ENCODE data around the gene SNTB2.
"Not testable (repeated sequence)": the region's sequence is repeated elsewhere in the genome, so short reads cannot be mapped to it uniquely, and the experiment has no call there.

SNTB2 gene

DNA sequence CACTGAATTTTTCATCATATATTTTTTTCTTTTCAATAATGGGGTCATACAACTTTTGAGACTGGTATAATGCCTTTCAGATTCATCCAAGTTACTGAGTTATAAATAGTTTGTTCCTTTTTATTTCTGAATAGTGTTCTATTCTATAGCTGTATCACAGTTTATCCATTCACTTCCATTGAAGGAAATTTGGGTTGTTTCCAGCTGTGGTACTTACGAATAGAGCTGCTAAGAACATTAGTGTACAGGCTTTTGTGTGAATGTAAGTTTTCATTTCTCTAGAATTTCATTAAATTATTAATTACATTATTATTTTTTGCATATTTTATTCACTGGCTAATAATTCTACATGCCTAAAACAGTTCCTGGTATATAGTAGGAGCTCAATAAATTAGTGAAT is 52.9 kb downstream of the SNTB2 start:
- no peak for DNase-seq

GRCh38 chr16:69240331-69240730 is 53.4 kb downstream of the SNTB2 start:
- no peak for DNase-seq

GRCh38 chr16:69241926-69242325 is 55.0 kb downstream of the SNTB2 start:
- DNase-seq, result no peak

GRCh38 chr16:69243479-69243878 is 56.5 kb downstream of the SNTB2 start:
- DNase-seq, result no peak

- DNase-seq, result no peak
Measured at GRCh38 chr16:69244336-69244735, 57.4 kb downstream of the SNTB2 start.

DNA sequence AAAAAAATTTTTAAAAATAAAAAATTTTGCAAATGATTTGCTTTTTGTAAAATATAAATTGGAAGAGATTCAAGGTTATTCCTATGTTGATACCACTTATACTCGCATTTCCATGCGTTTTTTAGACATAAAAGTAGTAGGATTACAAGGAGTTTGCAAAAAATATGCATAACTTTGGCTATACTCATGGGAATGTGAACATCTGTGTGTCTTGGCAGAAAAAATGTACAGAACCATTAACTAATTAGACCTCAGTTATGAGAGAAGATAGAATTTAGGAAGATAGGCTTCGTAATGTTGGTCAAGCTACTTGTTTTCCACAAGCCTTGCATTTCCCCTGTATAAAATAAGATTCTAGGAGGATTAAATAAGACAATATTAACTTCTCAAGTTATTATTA is 63.1 kb downstream of the SNTB2 start:
- DNase-seq, result no peak

GRCh38 chr16:69253870-69254341 is 66.9 kb downstream of the SNTB2 start:
- no peak for DNase-seq

DNA sequence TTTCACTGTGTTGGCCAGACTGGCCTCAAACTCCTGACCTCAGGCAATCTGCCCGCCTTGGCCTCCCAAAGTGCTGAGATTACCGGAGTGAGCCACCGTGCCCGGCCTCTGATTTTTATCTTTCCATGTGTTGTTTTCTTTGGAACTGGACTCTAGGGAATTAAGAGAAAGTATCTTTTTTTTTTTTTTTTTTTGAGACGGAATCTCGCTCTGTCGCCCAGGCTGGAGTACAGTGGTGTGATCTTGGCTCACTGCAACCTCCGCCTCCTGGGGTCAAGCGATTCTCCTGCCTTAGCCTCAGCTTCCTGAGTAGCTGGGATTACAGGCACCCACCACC is 72.4 kb downstream of the SNTB2 start:
- DNase-seq, result not testable (repeated sequence)

- no peak for DNase-seq
Measured at GRCh38 chr16:69260019-69260418, 73.1 kb downstream of the SNTB2 start.

GRCh38 chr16:69260506-69260905 is 73.5 kb downstream of the SNTB2 start:
- DNase-seq, result no peak

DNA sequence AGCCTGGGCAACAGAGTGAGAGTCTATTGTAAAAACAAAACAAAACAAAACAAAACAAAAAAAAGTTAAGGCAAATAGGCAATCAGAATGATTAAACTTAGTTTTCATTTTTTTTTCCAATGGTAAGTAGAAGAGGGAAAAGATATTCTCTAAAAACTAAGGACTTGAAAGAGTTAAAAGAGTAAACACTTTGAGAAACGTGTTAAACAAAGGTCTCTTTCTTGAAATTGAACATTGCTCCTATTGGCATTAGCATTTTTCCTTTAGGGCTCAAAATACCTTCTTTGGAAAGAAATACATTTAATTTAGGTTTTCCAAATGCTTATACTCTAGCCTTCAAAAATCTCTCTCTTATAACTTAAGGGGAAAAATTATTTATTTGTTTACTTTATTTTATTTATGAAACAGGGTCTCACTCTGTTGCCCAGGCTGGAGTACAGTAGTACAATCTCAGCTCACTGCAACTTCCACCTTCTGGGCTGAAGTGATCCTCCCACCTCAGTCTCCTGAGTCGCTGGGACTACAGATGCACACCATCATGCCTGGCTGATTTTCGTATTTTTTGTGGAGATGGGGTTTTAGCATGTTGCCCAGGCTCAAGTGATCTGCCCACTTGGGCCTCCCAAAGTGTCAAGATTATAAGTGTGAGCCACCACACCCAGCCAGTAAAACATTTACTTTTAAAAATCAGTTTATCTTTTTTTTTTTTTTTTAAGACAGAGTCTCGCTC is 79.5 kb downstream of the SNTB2 start:
- DNase-seq, result no peak

GRCh38 chr16:69267633-69268032 is 80.7 kb downstream of the SNTB2 start:
- no peak for DNase-seq

DNA sequence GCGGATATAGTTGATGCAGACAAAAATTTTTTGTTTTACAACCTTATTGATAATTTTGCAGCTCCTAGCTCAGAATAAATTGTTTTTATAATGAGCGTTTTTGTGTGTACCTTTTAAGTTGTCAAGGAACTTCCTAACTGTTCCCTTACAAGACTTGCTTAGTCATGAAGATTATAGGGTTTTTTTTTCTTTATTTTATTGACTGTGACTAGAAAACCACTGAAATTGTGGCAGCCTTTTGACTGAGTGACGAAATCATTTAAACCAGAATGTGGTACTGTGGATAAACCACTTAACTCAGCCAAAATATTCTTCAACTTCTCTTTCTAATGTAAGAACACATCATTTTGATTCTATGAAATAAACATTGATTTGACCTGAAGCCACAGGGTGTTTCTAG is 83.4 kb downstream of the SNTB2 start:
- DNase-seq, result no peak

DNA sequence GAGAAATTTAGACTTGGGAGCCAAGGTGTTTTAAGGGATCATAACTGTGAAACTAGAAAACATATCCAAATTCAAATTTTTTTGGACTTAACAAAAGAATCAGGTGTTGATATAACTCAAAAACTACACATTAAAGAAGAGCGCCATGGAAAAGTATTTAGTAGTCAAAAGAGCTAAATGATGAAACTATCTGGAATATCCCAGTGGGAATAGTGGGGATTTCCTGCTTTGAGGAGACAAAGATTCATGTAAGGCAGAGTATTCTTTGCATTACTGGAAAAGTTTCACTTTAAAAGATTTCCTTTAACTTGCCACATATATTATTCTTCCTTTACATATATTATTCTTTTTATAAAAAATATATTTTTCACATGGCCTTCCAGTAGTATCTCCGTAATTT is 83.9 kb downstream of the SNTB2 start:
- no peak for DNase-seq

GRCh38 chr16:69273009-69273408 is 86.0 kb downstream of the SNTB2 start:
- no peak for DNase-seq

DNA sequence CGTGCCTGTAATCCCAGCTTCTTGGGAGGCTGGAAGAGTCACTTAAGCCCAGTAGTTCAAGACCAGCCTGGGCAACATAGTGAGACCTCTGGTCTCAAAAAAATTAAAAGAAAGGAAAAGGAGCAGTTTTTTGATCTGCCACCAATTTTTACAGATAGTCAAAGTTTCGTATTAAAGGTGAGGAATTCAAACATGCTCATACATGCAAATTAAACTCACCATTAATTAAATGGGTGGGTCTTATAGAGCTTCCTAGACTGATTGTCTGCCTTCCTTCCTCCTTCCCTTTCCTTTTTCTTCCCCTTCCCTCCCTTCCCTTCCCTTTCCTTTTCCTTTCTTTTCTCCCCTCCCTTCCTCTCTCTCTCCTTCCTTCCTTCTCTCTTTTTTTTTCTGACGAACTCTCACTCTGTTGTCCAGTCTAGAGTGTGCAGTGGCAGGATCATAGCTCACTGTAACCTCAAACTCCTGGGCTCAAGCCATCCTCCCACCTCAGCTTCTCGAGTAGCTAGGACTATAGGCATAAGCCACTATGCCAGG is 87.8 kb downstream of the SNTB2 start:
- no peak for DNase-seq

- no peak for DNase-seq
Measured at GRCh38 chr16:69276148-69277115, 89.5 kb downstream of the SNTB2 start.

DNA sequence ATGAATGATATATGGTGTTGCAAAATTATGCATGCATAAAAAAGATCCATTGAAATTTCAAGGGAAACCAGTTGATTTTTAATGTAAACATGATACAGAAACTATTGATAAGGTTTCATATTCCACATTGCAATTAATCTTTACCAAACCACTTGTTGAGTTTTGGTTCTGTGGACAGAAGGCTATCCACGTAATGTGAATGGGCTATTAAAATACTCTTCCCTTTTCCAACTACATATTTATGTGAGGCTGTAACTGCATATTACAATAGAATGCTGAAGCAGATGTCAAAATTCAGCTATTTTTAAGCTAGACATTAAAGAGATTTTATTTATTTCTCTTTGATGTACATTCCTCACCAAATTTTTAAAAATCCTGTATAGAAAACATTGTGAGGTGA is 90.4 kb downstream of the SNTB2 start:
- no peak for DNase-seq

GRCh38 chr16:69283851-69284250 is 96.9 kb downstream of the SNTB2 start:
- DNase-seq, result no peak

- DNase-seq, result no peak
Measured at GRCh38 chr16:69285240-69285639, 98.3 kb downstream of the SNTB2 start.

DNA sequence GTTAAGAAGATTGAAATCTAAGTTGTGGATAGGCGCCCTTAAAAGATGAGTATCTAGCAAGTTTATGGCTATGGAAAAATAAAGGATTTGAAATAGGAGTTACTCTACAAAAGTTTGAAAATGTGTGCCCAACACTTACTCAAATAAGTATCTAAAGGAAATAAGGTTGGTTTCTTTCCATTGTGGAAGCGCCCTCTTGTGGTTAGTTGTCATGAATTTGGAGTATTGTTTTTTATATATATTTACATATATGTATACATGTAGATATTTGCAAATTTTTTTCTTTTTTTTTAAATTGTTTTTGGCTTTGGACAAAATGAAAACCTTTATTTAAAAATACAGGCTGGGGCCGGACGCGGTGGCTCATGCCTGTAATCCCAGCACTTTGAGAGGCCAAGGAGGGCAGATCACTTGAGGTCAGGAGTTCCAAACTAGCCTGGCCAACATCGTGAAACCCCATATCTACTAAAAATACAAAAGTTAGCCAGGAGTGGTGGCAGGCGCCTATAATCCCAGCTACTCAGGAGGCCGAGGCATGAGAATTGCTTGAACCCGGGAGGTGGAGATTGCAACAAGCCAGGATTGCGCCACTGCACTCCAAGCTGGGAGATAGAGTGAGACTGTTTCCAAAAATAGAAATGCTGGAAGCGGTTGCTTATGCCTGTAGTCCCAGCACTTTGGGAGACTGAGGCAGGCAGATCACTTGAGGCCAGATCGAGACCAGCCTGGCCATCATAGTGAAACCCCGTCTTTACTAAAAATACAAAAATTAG is 100.2 kb downstream of the SNTB2 start:
- peak; percentile 64 for DNase-seq

- DNase-seq, result not testable (repeated sequence)
Measured at GRCh38 chr16:69291657-69292056, 104.7 kb downstream of the SNTB2 start.

DNA sequence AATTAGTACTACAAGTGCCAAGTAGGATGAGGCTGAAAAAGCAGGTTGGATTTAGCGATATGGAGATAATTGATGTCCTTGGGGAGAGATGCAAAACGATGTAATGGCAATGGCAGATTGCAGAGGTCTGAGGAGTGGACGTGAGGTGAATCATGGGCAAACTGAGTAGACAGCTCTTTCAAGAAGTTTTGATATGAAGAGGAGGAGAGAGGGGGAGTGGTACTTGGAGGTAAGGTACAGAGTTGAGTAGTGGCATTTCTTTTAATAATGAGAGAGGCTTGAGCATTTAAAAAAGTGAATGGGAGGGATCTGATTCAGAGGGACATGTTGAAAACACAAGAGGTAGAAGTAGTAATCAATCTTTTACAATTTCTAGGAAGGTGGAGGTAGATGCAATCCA is 106.4 kb downstream of the SNTB2 start:
- peak; percentile 30 for DNase-seq
